Measurements from ENCODE around the gene LBX1. TPM values are rescaled to one million over a fixed set of nuclear protein-coding genes. Genes with fewer than 3 reads are reported as not detected.

The LBX1 gene
- total RNA-seq, 3 donors from 2014 or later (not counting 1 experiment from before 2014, with no cell fraction given): not detected

- intact Hi-C loops (cut with micrococcal nuclease): no loop called here
- no peaks in the 10 kb centered on the region for H3K4me1 ChIP-seq (ENCODE audit: control insufficient read depth, insufficient read depth, low read length)
- 95% methylated on average over 5 of the region's 5 CpGs for WGBS (ENCODE audit: insufficient coverage)
- H3K4me3 ChIP-seq (ENCODE audit: low read length): no peak overlapping the region
- no peak for TF ChIP-seq CTCF (IDR thresholded peaks at IDR 0.05)
- peaks cover 4% of the 10 kb centered on the region for H3K27me3 ChIP-seq (ENCODE audit: control insufficient read depth, insufficient read depth, low read length)
- no peaks in the 10 kb centered on the region for H3K36me3 ChIP-seq (ENCODE audit: control insufficient read depth, insufficient read depth, low read length)
- Mint-ChIP-seq H3K36me3 (no peaks in the 10 kb centered on the region), H3K4me3 (no peak overlapping the region), H3K27ac (no peak overlapping the region), H3K27me3 (ENCODE audit: low read depth in 2 of 2) (peaks cover 25 to 36% of the 10 kb centered on the region in 2 donors), H3K9me3 (no peaks in the 10 kb centered on the region), H3K4me1 (no peaks in the 10 kb centered on the region)
- DNase-seq (no peak), ATAC-seq (no peak)
- H3K9me3 ChIP-seq (ENCODE audit: control insufficient read depth, insufficient read depth, low read length): no peaks in the 10 kb centered on the region
- H3K27ac ChIP-seq (ENCODE audit: low read length): no peak overlapping the region
Observed at GRCh38 chr10:101195921-101196320, 33.3 kb downstream of the LBX1 start.

GRCh38 chr10:101189461-101190401, 39.5 kb downstream of the LBX1 start:
- H3K4me1 ChIP-seq (ENCODE audit: control insufficient read depth, insufficient read depth, low read length): no peaks in the 10 kb centered on the region
- intact Hi-C loops (cut with micrococcal nuclease): no loop called here
- Mint-ChIP-seq H3K36me3 (no peaks in the 10 kb centered on the region), H3K4me1 (no peaks in the 10 kb centered on the region), H3K4me3 (no peak overlapping the region), H3K9me3 (no peaks in the 10 kb centered on the region), H3K27ac (no peak overlapping the region), H3K27me3 (ENCODE audit: low read depth in 2 of 2) (peaks cover 10 to 15% of the 10 kb centered on the region in 2 donors)
- no peak for ATAC-seq
- no peak for TF ChIP-seq CTCF (IDR thresholded peaks at IDR 0.05)
- no peak for DNase-seq
- no peak overlapping the region for H3K27ac ChIP-seq (ENCODE audit: low read length)
- WGBS (ENCODE audit: insufficient coverage): 57% methylated on average over 12 of the region's 12 CpGs
- no peaks in the 10 kb centered on the region for H3K9me3 ChIP-seq (ENCODE audit: control insufficient read depth, insufficient read depth, low read length)
- no peak overlapping the region for H3K4me3 ChIP-seq (ENCODE audit: low read length)
- no peaks in the 10 kb centered on the region for H3K27me3 ChIP-seq (ENCODE audit: control insufficient read depth, insufficient read depth, low read length)
- H3K36me3 ChIP-seq (ENCODE audit: control insufficient read depth, insufficient read depth, low read length): no peaks in the 10 kb centered on the region

- no peaks in the 10 kb centered on the region for H3K9me3 ChIP-seq (ENCODE audit: control insufficient read depth, insufficient read depth, low read length)
- intact Hi-C loops (cut with micrococcal nuclease): no loop called here
Observed at GRCh38 chr10:101188942-101189341, 40.3 kb downstream of the LBX1 start.

More at GRCh38 chr10:101188942-101189341, 40.3 kb downstream of the LBX1 start:
- ATAC-seq: no peak
- no peaks in the 10 kb centered on the region for H3K4me1 Mint-ChIP-seq
- no peak overlapping the region for H3K4me3 Mint-ChIP-seq
- DNase-seq: no peak
- no peaks in the 10 kb centered on the region for H3K27me3 ChIP-seq (ENCODE audit: control insufficient read depth, insufficient read depth, low read length)
- H3K36me3 ChIP-seq (ENCODE audit: control insufficient read depth, insufficient read depth, low read length): no peaks in the 10 kb centered on the region
- no peak for TF ChIP-seq CTCF (IDR thresholded peaks at IDR 0.05)
- WGBS (ENCODE audit: insufficient coverage): 75% methylated on average over 3 of the region's 4 CpGs
- no peak overlapping the region for H3K27ac Mint-ChIP-seq
- no peaks in the 10 kb centered on the region for H3K9me3 Mint-ChIP-seq
- no peak overlapping the region for H3K4me3 ChIP-seq (ENCODE audit: low read length)
- H3K4me1 ChIP-seq (ENCODE audit: control insufficient read depth, insufficient read depth, low read length): no peaks in the 10 kb centered on the region
- H3K27ac ChIP-seq (ENCODE audit: low read length): no peak overlapping the region
- H3K36me3 Mint-ChIP-seq: no peaks in the 10 kb centered on the region
- peaks cover 10 to 18% of the 10 kb centered on the region in 2 donors for H3K27me3 Mint-ChIP-seq (ENCODE audit: low read depth in 2 of 2)
